DMS53 (cell line): Measurements from ENCODE around the gene TAF4.
"Not testable (repeated sequence)": the region's sequence is repeated elsewhere in the genome, so short reads cannot be mapped to it uniquely, and the experiment has no call there.

Experiments used
- DNase-seq: peaks from one replicate; lab custom pipeline; 2025; lab: John Stamatoyannopoulos, UW

Gene TAF4

DNA sequence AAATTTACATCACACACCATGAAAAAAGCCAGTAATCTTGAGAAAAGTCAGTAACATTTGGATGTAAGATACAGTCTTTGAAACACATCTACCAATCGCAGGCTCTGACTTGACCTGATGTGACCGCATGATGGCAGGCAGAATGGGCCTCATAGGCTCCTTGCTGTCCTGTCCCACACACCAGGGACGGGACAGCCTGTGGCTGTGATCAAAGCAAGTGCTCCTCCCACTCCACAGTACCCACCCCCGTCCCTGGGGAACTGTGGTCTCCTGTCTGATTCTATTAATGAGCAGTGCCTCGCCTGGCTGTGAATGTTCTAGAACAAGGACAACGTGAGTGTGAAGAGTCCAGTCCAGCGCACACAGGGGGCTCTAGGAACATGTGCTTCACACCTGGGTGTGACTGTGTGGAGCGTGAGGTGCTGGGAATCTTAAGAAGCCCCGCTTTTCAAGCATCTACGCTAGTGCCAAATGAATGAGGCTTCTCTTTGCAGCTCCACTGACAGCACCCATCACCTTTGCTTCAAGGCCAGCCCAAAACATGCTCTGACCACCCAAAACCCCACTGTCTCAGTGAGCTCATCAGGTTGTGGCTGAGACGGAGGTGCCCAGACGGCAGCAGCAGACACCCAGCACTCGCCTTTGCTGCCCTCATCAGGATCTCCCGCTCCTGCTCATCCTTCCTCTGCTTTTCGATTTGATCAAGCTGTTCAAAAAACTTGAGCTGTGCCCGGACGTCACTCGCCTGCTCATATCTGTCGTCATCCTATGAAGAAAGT lies 67.1 kb downstream of the TAF4 start:
- no peak for DNase-seq

GRCh38 chr20:61997891-61998290 lies 67.8 kb downstream of the TAF4 start:
- no peak for DNase-seq

- DNase-seq = no peak
These were observed 68.3 kb downstream of the TAF4 start for GRCh38 chr20:61997372-61997771.

DNA sequence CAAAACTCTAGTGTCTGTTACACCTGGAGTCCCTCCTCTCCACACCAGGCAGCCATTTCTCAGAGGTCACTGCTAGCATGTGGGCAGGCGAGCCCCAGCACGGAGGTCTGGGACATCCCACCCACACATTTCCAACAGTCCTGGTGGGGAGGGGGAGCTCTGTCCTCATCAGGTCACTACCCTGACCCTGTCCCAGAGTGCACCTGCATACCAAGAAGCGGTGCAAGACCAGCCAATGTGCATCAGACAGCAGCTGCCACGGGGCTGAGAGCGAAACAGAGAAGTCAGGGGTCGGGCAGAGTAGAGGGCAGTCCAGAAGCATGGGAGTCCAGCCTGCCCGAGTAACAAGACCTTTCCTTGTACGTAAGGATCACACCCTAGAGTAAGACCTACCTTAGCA lies 71.1 kb downstream of the TAF4 start:
- no peak for DNase-seq

DNA sequence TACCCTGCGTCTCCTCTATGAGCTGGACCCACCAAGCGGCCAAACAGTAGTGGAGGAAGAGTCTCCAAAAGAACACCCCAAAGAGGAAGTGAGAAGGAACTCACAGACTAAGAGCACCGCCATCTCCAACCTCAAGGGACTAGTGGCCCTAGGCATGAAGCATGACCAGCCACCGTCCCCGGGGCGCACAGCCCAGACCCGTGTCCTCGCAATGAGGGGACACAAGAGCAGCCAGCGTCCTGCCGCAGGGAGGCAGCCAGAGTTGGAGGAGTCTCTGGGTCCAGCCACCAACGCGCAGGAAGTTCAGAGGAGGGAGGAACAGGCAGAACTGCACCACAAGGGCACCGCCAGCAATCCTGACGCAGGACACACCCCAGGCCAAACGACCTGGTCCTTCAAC lies 72.6 kb downstream of the TAF4 start:
- no peak for DNase-seq

DNA sequence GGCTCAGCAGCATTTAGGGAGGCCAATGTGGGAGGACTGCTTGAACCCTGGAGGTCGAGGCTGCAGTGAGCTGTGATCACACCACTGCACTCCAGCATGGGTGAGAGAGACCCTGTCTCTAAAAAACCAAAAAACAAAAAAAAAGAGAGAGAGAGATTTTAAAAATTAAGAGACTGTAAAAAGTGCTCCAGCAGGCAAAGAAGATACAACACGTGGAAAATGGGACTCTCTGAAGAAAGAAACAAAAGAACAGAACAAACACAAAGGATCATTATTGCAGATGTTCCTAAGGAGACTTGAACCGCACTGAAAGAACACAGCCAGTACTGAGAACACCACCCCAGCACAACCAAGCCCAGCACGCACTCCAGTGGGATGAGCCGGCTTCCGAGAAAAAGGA lies 74.2 kb downstream of the TAF4 start:
- no peak for DNase-seq

GRCh38 chr20:61990484-61990883 lies 75.2 kb downstream of the TAF4 start:
- no peak for DNase-seq

GRCh38 chr20:61989741-61990140 lies 75.9 kb downstream of the TAF4 start:
- DNase-seq = no peak

GRCh38 chr20:61988665-61989064 lies 77.0 kb downstream of the TAF4 start:
- DNase-seq = no peak

- no peak for DNase-seq
These were observed 78.8 kb downstream of the TAF4 start for GRCh38 chr20:61986762-61987321.

- DNase-seq = no peak
These were observed 80.6 kb downstream of the TAF4 start for GRCh38 chr20:61985096-61985495.

DNA sequence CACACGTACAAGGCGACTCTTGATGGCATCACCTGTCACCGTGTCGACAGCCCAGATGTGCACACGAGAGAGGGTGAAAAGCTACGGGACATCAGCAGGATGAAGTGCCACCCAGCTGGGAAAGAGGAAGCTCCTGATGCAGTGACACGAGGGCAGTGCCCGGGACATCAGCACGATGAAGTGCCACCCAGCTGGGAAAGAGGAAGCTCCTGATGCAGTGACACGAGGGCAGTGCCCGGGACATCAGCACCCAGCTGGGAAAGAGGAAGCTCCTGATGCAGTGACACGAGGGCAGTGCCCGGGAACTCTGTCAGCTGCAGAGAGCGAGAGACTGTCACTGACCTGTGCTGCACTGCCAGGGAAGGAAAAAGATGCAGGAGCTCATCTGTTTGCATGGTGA lies 81.2 kb downstream of the TAF4 start:
- DNase-seq = not testable (repeated sequence)

DNA sequence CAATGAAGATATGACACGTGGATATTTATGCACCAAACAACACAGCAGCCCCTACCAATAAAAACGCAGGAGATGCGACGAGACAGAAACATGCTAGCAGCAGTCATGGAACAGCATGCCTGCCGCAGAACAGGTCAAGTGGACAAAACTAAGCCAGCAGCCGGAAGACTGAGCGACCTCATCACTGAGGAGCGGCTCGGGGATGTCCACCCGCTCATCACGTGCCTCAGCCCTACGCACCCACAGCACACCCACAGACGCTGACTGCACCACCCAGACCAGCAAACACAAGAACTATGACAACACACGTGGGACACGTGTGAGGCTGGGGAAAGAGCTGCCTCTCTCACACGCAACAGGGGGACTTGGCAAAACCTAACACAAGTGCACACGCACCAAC lies 81.7 kb downstream of the TAF4 start:
- no peak for DNase-seq

DNA sequence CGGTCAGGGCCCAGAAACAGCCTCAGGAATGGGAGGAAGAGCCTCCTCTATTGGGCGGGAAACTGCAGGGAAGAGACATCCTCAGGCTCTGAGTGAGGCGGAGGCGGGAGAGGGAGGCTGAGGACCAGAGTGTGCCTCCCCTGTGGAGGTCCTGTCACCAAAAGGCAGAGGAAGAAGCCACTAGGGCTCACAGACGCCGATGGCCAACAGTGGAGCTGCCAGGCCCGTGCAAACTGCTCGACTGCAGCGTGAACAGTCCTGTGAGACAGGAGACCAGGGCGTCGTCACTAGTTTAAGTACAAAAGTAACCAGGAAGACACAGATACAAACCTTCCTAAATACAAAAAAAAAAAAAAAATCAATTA lies 82.7 kb downstream of the TAF4 start:
- DNase-seq = no peak

GRCh38 chr20:61982191-61982950 lies 83.3 kb downstream of the TAF4 start:
- no peak for DNase-seq

- not testable (repeated sequence) for DNase-seq
These were observed 84.0 kb downstream of the TAF4 start for GRCh38 chr20:61981691-61982090.

GRCh38 chr20:61980647-61981583 lies 84.8 kb downstream of the TAF4 start:
- peak; percentile 17 for DNase-seq

GRCh38 chr20:61979701-61980635 lies 85.7 kb downstream of the TAF4 start:
- no peak for DNase-seq

GRCh38 chr20:61979090-61979489 lies 86.6 kb downstream of the TAF4 start:
- DNase-seq = no peak

DNA sequence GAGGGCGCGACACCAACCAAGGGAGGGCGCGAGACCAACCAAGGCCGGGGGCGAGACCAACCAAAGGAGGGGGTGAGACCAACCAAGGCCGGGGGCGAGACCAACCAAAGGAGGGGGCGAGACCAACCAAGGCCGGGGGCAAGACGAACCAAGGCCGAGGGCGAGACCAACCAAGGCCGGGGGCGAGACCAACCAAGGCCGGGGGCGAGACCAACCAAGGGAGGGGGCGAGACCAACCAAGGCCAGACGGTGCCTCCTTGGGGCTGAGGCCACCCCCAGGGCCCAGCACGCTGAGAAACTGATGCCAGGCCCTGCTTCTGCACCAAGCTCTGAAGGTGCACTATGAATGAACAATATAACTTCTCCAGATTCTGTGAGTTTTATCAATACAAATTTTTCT lies 87.2 kb downstream of the TAF4 start:
- no peak for DNase-seq

- DNase-seq = no peak
These were observed 88.3 kb downstream of the TAF4 start for GRCh38 chr20:61977419-61977786.
